DMS53 treated with DMSO at 0.1 percent for 48 hours (cell line): ENCODE data around the gene SIM2.

Experiments used
- DNase-seq: peaks from one replicate; lab custom pipeline; 2025; ENCODE audit not compliant: unreplicated experiment; lab: John Stamatoyannopoulos, UW

The SIM2 gene

DNA sequence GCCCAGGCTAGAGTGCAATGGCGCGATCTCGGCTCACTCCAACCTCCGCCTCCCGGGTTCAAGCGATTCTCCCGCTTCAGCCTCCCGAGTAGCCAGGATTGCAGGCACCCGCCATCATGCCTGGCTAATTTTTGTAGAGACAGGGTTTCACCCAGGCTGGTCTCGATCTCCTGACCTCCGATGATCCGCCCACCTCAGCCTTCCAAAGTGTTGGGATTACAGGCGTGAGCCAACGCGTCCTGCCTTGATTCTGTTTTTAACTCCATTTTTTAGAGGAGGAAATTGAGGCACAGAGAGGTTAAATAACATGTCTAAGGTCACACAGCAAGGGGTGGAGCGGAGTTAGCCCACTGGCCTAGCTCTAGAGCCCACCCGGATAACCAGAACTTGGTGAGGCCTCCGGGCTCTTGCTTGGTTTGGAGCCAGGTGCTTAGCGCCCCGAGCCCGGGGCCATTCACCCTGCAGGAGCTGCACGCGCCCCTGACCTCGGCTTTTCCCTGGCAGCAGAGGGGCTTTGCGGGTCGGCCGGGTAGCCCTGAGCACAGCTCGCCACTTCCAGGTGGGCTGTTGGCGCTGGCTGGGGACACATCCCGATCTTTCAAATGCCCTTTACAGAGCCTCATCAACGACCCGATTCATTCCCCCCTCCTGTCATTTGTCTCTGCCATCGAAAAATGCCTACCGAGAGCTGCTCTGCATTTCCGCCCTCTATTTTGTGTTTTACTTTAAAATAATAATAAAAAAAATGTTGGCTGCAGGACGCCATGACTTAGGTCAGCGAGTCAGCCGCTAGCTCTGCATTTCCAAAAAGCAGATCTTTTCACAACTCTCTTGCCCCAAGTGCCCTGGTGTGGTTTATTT is 11.2 kb downstream of the SIM2 start:
- no peak for DNase-seq

DNA sequence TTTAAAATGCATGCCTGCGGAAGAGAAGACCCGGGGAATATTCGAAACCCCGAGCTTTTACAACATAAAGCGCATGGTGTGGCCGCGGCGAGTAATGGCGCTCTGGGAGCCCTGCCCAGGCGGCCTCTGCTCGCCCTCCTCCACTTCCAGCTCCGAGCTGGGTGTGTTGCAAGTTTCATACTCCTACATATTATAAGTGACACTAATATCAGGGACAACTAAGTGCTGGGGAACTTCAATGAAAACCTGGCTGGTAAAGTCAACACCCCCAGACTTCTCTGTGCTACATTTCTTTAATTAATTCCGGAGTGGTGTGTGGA is 11.8 kb downstream of the SIM2 start:
- DNase-seq, result no peak

DNA sequence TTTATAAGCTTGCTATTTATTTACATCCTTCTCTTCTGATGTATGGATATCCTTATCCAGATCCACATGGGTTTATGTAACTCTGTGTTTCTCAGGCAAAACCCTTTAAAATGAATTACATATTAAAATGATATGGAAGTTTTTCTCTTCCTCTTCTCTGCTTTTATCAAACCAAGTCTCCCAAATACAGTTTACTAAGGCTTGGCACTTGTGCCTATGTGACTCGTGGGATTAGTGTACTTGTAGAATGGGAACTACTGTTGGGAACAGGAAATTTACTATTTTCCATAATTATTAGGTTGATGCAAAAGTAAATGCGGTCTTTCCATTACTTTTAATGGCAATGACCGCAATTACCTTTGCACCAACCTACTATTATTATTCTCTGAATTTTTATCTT is 14.8 kb downstream of the SIM2 start:
- DNase-seq, result no peak

DNA sequence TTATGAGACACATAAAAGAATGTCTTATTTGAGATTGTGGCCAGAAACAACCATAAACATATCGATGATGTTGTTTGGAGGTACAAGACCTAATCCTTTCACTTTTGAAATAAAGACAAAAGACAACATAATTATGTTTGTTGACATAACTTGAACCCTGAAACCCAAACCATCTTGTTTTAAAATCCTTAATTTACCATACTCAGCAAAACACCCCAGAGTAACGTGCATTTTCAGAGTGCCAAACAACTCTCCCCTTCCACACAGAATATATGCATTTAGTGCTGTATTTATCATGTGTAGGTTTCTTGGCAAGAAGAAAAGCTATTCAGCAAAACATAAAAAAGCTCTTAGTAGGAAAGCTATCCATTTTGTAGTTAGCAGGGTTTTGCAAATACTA is 17.5 kb downstream of the SIM2 start:
- no peak for DNase-seq

DNA sequence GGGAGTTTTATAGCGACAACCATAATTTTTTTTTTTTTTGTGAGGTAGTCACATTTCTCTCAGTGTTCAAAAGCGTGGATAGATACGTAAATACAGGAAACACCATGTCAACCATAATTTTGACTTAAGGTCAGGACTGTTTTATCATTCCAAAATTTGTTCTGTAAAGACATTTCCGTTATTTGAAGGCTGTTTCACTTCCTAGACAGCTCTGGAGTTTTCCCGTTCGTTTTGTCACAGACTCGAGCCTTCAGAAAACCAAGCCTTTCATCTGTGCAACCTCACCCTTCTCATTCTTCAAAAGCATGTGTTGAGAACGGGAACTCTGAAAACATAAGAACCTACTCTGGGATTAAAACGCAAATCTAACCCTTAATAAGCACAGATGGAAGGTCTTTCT is 17.9 kb downstream of the SIM2 start:
- DNase-seq, result no peak

DNA sequence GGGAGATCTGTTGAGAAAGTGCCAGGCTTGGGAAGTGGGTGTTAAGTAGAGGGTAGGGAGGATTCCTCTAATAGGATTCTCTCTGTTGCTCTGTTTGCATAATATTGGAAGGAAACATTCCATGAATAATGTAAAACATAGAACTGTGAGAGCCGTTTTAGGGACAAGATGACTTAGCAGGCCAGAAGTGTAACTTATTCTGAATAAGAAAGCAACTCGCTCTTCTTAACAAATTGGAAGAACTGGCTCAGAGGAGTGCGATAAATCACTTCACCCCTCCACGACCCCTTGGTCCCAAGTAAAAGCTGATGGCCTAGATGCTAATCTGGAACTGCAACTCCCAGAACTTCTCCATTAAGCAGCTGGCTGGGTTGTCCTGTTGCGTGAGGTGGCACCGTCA is 19.1 kb downstream of the SIM2 start:
- DNase-seq, result no peak

DNA sequence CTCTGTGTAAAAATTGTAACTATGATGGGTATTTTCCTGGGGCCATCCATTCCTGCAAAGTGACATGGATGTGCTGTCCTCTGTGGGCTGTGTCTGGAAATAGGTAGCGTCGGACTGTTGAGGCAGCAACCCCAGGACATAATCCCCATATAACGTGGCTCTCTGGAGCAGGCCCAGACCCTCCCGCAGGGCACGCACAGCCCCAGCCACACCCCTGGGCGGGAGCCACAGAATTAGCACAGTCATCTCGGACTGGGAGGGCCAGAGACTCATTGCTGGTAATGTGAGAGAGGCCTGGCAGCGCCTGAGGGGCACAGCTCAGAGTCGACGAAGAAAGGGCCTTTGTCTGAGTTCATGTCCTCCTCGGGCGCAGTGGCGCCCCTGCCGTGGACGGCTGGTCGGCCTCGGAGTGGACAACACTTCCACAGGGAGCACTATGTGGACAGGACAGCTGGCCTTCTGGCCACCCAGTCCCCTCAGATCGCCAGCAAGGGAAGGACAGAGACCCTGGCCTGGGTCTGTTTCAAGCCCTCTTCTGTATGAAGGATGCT is 20.1 kb downstream of the SIM2 start:
- DNase-seq, result no peak

DNA sequence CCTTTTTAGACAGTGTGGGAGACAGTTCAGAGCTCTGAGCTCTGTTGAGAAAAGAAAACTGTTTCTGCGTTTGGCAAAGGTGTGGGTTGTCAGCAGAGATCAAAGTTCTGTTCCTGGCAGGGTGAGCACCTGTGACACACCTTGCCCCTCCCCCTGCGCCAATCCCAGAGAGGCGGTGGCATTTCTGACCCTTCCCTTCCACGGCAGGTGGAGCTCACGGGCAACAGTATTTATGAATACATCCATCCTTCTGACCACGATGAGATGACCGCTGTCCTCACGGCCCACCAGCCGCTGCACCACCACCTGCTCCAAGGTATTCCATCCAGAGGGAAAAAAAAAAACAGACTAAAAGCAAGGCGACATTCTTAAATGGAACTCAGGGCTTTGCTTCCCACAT is 20.7 kb downstream of the SIM2 start:
- no peak for DNase-seq

DNA sequence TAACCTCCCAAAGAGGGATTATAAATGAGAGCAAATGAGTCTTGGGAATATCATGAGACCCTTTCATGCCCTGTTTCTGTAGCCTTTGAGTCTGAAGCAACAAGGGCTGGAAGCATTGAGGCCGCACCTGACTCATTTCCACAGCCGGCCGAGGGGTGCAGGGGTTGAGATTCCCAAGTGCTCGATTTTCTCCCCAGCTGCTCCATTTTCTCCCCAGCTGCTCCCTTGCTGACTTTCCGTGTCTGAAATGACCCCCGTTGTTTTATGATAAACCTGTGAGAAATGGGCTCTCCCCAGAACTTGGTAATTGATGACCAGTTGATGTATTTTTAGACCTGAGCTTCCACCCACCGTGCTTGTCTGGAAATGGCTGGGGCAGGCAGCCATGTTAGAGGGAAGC is 22.9 kb downstream of the SIM2 start:
- DNase-seq, result no peak

DNA sequence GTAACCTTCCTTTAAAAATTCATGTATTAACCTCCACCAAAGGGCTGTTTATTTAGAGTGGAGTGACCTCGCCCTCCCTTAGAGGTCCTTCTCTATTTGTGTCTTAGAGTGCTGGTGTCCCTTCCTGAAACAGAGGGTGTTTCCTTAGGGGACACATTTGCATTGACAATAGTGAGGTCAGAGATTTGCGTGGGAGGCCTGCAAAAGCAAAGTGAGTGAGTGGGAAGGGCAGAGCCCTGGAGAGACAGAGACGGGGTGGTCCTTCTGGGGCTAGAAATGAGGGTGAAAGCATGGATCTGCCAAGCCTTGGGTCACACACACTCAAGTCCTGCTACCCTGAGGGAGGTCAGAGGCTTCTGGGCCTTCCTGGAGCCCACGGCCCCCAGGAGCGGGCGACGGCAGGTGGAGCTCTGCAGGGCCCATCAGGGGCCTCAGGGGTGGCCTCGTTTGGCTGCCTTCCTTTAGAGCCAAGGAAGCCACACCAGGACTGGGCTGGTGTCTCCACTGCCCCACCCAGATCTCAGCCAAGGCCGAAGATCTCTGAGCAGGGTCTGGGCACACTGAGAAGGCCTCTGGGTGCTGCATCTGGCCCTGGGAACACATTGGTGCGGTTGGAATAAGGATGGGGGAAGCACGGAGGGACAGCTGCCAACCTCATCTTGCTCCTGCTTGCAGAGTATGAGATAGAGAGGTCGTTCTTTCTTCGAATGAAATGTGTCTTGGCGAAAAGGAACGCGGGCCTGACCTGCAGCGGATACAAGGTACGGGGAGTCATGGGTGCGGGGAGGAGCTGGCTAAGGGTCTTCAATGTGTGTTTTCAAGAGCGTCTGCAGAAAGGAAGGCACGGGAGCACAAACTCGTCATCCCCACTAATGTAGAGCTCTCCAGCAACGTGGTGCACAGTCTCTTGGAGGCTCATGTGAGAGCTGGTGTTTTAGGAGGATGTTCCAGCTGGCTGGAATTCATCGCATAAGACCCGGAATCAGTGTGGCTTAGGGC is 23.8 kb downstream of the SIM2 start:
- no peak for DNase-seq

DNA sequence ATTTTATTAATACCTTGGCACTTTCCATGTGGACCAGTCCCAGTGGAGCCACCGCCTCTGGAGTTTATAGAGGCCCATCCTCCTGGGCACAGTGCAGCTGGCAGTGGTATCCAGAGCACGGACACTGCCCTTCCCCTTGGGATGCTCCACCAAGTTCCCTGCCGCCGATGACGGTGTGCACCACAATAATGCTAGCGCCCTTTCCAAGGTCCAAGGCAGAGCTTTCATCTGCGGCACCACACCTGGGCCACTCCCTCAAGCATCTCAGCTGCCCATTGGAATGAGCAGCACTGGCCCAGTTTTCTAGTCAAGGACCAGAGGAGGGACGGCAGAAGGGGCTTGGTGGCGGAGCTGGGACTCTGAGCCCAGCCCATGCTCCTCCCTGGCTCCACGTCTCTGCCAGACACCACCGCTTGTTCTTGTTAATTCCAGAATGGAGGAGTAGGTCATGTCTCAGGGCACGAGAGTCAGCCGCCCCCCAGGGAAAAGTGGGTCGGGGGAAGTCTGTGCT is 24.5 kb downstream of the SIM2 start:
- DNase-seq, result no peak

DNA sequence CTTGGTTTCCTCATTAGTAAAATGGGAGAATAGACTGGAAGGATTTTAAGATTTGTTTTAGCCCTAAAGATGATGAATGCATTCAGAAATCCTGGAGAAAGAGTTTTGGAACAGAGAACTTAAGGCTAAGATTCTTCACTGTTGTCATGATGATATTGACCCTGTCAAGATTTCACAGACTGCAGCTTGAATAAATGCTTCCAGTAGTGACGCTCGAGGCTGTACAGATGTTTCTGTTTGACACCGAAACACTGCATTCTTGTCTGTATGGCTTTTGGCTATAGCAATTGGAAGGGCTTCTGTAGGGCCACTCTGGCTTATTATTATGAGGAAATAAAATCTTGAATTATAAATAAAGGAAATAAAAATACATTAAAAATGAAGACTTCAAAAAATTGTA is 25.7 kb downstream of the SIM2 start:
- no peak for DNase-seq

DNA sequence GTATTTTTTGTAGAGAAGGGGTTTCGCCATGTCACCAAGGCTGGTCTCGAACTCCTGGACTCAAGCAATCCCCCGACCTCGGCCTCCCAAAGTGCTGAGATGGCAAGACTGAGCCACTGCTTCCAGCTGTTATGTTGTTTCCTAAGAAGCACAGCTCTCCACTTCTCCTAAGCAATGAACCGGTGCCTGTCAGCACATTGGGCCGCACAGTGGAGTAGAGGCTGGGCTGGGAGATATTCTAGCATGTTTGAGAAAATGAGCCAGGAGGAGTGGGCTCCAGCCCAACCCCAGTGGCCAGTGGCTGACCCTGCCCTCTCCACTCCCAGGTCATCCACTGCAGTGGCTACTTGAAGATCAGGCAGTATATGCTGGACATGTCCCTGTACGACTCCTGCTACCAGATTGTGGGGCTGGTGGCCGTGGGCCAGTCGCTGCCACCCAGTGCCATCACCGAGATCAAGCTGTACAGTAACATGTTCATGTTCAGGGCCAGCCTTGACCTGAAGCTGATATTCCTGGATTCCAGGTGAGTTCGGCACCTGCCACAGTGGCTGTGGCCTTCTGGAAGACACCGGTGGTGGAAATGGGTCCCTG is 27.0 kb downstream of the SIM2 start:
- DNase-seq, result no peak

DNA sequence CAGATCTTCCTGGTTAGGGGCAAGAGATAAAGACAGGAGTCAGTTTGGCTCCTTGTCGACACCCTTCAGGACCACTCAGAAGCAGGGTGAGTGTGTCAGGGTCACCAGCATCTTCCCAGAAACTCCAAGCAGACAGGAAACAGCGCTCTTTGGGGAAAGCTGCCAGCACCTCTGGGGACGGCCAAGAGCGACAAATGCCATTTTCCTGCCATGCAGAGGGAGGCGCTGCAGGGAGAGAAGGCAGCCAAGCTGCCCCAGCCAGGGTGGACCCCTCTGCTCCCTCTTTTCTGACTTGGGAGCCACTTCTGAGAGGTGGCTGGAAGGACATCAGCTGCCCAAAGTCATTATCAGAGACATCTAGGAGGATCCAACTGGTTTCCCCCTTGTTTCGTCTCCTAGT is 29.0 kb downstream of the SIM2 start:
- no peak for DNase-seq

DNA sequence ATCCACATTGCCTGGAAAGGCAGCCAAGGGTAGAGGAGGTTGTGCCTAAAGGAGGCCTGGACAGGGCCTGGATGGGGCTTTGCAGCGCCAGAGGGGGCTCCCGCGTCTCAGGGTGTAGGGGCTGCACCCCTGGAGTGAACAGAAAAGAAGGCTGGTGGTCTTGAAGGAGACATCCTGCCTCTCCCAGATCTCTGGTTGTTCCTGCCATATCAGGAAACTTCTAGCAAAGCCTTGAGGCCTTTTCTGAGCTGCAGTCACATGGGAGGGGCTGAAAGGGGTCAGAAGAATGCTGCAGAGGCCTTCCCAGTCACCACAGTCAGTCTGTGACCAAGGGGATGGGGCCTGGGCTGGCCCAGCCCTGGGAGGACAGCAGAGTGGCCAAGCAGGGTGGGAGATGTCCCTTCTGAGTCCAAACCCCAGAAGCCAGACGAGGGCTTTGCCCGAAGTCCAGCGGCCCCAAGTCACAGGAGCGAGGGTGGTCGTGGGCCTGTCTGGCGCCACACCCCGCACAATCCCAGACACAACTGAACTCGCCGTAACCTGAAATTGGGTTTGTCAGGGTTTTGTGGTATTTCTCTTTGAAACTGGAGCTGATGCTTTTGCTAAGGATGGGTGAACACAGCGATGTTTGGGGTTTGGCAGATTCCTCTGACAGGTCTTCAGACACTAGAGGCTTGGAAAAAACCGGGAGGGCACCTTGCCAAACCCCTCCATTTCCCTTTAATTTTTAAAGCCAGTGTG is 29.6 kb downstream of the SIM2 start:
- no peak for DNase-seq

DNA sequence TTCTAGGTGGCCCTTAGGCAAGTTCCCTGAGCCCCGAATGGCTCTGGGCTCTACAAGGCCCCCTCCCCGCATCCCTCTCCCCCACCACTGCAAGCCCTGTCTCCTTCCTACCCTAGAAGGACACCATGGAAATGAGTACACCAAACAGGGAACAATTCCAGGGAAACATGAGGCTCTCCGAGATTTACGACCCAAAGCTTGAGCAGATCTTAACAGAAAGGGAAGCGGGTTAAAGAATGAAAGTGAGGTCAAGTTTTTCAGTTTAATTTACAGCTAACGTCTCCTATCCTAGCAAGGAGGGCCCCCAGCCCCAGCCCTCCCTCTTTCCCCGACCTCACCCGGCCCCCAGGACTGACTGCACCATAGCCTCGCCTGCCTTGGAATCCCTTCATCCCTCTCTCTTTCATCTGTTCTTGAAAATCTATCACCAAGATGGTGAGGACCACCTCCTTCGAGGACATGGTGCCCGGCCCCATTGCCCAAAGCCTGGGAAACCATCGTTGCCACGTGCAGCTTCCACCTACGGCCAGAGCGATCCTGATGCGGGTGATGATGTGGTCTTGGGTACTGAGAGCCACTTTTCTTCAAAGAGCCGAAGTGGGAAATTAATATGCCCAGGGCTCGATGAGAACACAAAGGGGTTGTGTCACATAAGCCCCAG is 30.5 kb downstream of the SIM2 start:
- no peak for DNase-seq

DNA sequence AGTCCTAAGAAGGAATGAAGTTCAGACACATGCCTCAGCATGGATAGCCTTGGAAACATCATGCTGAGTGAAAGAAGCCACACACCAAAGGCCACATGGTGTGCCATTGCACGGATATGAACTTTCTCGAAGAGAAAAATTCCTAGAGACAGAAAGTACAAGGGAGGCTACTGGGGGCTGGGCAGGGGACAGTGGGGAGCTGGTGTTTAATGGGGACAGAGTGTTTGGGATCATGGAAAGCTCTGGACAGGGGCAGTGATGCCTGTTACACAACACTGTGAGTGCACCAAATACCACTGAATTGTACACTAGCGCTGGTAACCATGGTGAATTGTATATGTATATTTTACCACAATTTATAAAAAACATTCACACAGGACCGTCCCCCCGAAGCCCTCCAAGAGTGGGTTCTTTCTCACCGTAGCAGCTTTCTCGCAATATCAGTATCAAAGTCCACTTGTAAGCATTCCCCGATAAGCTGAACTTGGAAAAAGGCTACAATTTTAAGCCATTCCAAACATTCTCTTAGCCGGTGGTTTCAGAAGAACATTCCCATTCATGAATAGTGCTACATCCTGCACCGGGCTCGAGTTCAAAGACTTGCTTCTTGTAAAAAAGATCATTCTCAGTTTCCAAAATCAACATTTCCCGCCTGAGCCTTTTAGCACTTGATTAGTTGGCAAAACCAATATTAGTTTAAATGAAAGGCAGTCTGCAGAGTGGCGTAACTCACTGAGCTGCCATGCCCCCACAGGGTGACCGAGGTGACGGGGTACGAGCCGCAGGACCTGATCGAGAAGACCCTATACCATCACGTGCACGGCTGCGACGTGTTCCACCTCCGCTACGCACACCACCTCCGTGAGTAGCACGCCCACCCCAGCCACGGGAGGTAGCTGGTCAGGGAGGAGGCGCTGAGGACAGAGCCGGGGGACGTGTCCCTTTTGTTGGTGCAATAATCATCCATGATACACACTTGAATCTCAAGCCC is 31.7 kb downstream of the SIM2 start:
- DNase-seq, result no peak

DNA sequence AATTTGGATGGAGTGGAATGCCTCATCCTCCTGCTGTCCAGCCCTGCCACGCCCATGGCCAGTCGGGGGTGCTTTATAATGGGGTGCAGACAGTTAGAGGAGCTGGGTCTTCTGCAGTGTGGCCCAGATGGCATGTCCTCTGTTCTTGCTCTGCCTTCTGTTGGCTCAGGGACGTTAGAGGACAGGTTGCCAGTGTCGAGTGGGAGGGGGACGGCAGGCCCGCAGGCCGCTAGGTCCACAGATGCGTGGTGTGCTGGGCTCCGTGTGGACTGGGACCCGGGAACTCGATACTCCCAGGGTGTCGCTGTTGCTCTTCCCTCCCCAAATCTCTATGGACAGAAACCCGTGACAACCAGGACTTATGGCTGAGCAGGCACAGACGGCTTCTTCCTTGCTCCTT is 33.3 kb downstream of the SIM2 start:
- no peak for DNase-seq

DNA sequence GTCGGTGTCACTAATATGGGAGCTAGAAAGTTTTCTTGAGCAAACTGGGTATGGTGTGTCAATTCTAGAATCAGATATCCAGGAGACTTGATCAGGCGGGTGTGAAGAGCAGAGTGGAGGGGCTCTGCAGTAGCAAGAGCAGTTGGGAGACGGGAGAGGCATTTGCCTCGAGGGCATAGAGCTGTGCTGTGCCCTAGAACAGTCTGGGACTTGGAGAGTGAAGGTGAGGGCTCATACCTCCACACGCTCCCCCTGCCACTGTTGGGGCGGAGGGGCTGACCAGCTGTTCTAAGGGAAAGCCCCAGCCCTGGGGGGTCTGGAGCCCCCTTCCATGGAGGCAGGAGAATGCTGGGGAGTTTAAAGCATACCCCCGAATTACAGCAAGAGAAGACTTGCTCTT is 33.8 kb downstream of the SIM2 start:
- DNase-seq, result no peak
